Calu3 (cell line): ENCODE data around the gene P2RY6. TPM values are rescaled to one million over a fixed set of nuclear protein-coding genes. Genes with fewer than 3 reads are reported as not detected.

Experiments
- BruUV-seq: library from RNA; stranded (reverse); fragments of 400-500 nt; replicated peaks from 2 replicates; lab custom pipeline; 2021; lab: Mats Ljungman, UMichigan
- CTCF ChIA-PET: fragments of 300-600 bp; sonication (Branson Sonifier 250); formaldehyde crosslinking; loops from one replicate; lab custom pipeline; 2022; ENCODE audit warnings: antibody characterized with exemption; lab: Charles Lee
- DNase-seq: peaks from one replicate; pipeline ENCODE4 v3.0.0; 2022
- H3K27ac Mint-ChIP-seq: one replicate; pipeline ENCODE4 v1.8.0; 2022; ENCODE audit warnings: mixed read lengths; ENCODE audit not compliant: unreplicated experiment
- H3K27me3 Mint-ChIP-seq: one replicate; pipeline ENCODE4 v1.8.0; 2022; ENCODE audit warnings: mixed read lengths; ENCODE audit not compliant: unreplicated experiment
- H3K36me3 Mint-ChIP-seq: one replicate; pipeline ENCODE4 v1.8.0; 2022; ENCODE audit warnings: mild to moderate bottlenecking, moderate library complexity, mixed read lengths; ENCODE audit not compliant: insufficient read depth, unreplicated experiment
- H3K4me1 Mint-ChIP-seq: one replicate; pipeline ENCODE4 v1.8.0; 2022; ENCODE audit warnings: mild to moderate bottlenecking, low read depth, mixed read lengths; ENCODE audit not compliant: unreplicated experiment
- H3K4me3 Mint-ChIP-seq: one replicate; pipeline ENCODE4 v1.8.0; 2022; ENCODE audit warnings: mild to moderate bottlenecking, low read depth, moderate library complexity, mixed read lengths; ENCODE audit not compliant: unreplicated experiment
- H3K9me3 Mint-ChIP-seq: one replicate; pipeline ENCODE4 v1.8.0; 2022; ENCODE audit warnings: low read depth, mixed read lengths; ENCODE audit not compliant: unreplicated experiment
- CTCF ChIP-seq: fragments of 200-600 bp; IDR thresholded peaks from one replicate; pipeline ENCODE4 v1.8.0; 2022; ENCODE audit warnings: antibody characterized with exemption; ENCODE audit not compliant: unreplicated experiment
- intact Hi-C: fragments of 100-400 bp; cut with micrococcal nuclease; formaldehyde crosslinking; loops from one replicate; pipeline ENCODE4 v1.10.0; 2022; ENCODE audit not compliant: unreplicated experiment
- total RNA-seq: library from RNA; stranded (reverse); gene quantifications from 2 replicates; pipeline ENCODE4 v1.2.3, GENCODE V29; 2022

Gene P2RY6
- total RNA-seq, 1 experiment from 2014 or later = not detected

DNA sequence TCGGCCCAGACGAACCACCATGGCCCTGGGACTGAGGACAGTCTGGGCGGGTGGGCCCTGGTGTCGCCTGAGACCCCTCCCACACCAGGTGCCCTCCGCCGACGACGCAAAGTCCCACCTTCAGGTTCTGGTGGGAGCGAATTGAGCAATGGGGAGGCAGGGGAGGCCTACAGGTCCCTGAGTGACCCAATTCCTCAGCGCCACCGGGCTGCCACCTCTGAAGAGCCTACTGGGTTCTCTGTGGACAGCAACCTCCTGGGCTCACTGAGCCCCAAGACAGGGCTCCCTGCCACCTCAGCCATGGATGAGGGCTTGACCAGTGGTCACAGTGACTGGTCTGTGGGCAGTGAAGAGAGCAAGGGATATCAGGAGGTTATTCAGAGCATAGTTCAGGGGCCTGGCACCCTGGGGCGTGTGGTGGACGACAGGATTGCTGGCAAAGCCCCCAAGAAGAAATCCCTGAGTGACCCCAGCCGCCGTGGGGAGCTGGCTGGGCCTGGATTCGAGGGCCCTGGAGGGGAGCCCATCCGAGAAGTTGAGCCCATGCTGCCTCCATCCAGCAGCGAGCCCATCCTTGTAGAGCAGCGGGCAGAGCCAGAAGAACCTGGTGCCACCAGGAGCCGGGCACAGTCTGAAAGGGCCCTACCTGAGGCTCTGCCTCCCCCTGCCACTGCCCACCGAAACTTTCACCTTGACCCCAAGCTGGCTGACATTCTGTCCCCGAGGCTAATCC lies 38.7 kb downstream of the P2RY6 start:
- Mint-ChIP-seq H3K4me1 (peaks cover 29% of the 10 kb centered on the region), H3K27ac (no peak overlapping the region), H3K4me3 (no peak overlapping the region), H3K27me3 (no peaks in the 10 kb centered on the region), H3K36me3 (peaks cover 35% of the 10 kb centered on the region), H3K9me3 (no peaks in the 10 kb centered on the region)
- CTCF ChIA-PET = no interaction called here
- BruUV-seq = no TSS peak
- no peak for DNase-seq
- TF ChIP-seq CTCF = no peak
- intact Hi-C loops = no loop called here

- intact Hi-C loops = no loop called here
- no TSS peak for BruUV-seq
- Mint-ChIP-seq H3K36me3 (peaks cover 33% of the 10 kb centered on the region), H3K4me3 (no peak overlapping the region), H3K9me3 (no peaks in the 10 kb centered on the region), H3K4me1 (peaks cover 29% of the 10 kb centered on the region), H3K27ac (no peak overlapping the region), H3K27me3 (no peaks in the 10 kb centered on the region)
- DNase-seq = no peak
- no peak for TF ChIP-seq CTCF
- CTCF ChIA-PET = no interaction called here
Observed at GRCh38 chr11:73311394-73311869, 39.3 kb downstream of the P2RY6 start.

DNA sequence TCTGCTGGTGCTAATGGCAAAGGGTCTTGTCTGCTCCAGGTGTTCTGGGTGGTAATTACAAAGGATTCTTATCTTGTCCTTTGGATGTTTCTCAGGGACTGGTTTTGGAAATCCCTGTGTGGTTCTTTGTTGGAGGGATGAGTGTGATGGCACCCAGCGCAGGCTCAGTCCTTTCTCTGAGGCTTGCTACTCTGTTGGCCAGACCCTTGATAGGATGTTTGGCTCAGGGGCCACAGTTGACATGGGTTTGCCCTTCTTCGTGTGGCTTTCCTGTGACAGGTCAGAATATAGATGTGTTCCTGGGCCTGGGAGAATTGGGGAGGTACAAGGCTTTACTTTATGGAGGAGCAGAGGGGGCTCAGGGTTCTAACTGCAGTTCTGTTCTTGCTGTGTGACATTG lies 39.9 kb downstream of the P2RY6 start:
- H3K9me3 Mint-ChIP-seq = no peaks in the 10 kb centered on the region
- intact Hi-C loops = no loop called here
- DNase-seq = no peak
- H3K4me3 Mint-ChIP-seq = no peak overlapping the region
- peaks cover 29% of the 10 kb centered on the region for H3K4me1 Mint-ChIP-seq
- H3K27me3 Mint-ChIP-seq = no peaks in the 10 kb centered on the region
- H3K27ac Mint-ChIP-seq = no peak overlapping the region
- BruUV-seq = no TSS peak
- H3K36me3 Mint-ChIP-seq = peaks cover 27% of the 10 kb centered on the region
- TF ChIP-seq CTCF = no peak
- CTCF ChIA-PET = no interaction called here

DNA sequence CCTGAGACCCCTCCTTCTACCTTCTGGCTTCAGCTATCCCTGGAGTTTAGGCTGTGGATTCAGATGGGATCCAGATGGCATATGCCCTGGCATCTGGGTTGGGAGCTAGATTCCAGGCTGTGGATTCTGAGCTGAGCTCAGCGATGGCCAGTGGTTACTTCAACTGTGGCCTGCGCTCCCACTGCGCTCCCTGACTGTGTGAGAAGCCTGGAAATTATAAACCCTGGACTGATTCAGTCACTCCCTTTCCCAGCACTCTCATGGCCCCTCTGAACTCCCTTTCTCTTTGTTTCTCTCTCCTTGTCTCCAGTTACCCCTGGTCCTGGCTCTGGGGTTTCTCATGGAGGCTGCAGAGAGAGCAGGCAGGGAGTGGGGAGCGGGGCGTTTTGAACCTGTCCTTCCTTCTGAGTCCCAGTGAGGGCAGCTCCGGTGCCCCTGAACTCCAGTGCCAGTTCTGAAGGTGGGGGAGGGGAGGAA lies 40.8 kb downstream of the P2RY6 start:
- H3K4me3 Mint-ChIP-seq = no peak overlapping the region
- no peaks in the 10 kb centered on the region for H3K9me3 Mint-ChIP-seq
- no peak overlapping the region for H3K27ac Mint-ChIP-seq
- H3K4me1 Mint-ChIP-seq = peaks cover 29% of the 10 kb centered on the region
- CTCF ChIA-PET = interaction anchor here (0.9 kb wide), 1 partner anchor 22 kb away, joined by 3 read pairs; no protein-coding TSS in a partner anchor
- intact Hi-C loops = no loop called here
- H3K36me3 Mint-ChIP-seq = peaks cover 18% of the 10 kb centered on the region
- H3K27me3 Mint-ChIP-seq = no peaks in the 10 kb centered on the region
- DNase-seq = no peak
- TF ChIP-seq CTCF = no peak
- BruUV-seq = no TSS peak
